ENCODE results near the gene EPS8L2.

EPS8L2 gene

DNA sequence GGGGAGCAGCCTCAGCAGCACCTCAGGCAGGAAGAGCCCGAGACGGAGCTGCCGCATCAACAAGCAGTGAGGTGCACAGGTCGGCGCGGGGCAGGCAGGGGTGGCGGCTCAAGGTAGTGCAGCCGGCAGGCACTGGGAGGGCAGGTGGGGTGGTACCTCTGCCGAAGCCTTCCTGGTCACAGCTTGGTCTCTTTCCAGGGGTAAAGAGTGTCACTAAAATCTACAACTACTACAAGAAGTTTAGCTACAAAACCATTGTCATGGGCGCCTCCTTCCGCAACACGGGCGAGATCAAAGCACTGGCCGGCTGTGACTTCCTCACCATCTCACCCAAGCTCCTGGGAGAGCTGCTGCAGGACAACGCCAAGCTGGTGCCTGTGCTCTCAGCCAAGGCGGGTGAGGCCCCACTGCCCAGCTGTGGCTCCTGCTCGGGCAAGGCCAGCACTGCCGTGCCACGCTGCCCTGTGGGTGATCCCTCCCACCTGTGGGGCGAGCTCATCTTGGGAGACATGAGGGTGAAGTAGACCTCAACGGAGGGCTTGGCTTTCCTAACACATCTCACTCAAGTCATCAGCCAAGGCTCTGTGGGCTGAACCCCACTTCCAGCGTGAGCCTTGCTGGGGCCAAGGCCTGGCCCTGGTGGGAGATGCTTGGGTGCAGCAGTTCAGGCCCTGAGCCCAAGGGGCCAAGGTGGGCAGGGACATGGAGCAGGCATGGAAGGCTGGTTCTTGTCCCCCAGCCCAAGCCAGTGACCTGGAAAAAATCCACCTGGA is 57.7 kb downstream of the EPS8L2 start:
- no peak for DNase-seq

DNA sequence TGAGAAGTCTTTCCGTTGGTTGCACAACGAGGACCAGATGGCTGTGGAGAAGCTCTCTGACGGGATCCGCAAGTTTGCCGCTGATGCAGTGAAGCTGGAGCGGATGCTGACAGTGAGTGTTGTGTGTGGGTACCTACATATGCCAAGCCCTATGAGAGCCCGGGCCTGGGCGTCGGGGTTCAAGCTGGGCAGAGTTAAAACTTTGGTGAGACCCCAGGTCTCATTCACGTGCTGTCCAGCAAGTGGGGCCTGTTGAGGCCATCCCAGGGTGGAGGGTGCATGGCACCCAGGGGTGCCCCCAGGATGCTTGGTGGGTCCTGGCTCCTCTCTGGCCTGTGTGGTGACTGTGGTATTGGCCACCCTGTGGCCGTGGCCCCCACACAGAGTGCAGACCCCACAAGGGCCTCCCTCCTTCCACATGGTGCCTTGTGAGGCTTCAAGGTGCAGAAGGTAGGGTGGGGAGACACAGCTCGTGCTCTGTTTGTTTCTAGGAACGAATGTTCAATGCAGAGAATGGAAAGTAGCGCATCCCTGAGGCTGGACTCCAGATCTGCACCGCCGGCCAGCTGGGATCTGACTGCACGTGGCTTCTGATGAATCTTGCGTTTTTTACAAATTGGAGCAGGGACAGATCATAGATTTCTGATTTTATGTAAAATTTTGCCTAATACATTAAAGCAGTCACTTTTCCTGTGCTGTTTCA is 58.4 kb downstream of the EPS8L2 start:
- DNase-seq = peak; percentile 28

DNA sequence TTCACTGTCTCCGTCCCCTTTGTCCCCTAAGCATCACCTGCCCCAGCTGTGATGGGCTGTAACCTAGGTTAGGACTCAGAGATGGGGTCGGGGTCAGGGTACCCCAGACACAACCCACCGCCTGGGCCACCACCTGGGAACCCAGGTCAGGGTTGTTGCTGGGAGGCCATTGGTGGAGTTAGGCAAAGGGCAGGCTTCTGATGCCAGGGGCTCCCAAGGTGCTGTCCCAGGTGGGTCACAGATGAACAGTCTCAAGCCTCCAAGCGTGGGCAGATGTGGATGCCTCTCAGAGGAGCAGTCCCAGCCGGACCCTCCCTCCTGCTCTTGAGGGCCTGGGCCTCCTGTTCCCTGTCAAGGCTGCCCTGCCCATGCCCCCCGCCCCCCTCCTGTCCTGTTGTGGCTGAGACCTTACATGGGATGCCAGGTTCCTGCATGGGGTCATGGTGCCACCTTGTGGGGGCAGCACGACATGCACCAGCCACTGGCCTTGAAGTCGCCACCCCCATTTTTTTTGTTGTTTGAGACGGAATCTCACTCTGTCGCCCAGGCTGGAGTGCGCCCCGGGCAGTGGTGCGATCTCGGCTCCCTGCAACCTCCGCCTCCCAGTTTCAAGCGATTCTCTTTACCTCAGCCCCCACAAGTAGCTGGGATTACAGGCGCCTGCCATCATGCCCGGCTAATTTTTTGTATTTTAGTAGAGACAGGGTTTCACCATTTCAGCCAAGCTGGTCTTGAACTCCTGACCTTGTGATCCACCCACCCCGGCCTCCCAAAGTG is 59.2 kb downstream of the EPS8L2 start:
- peak; percentile 29 for DNase-seq

DNA sequence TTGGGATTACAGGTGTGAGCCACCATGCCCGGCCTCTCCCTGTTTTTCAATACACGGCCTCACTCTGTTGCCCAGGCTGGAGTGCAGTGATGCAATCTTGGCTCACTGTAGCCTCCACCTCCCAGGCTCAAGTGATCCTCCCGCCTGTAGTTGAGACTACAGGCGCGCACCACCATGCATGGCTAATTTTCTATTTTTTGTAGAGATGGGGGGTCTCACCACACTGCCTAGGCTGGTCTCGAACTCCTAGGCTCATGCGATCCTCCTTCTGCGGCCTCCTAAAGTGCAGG is 59.7 kb downstream of the EPS8L2 start:
- DNase-seq = no peak

DNA sequence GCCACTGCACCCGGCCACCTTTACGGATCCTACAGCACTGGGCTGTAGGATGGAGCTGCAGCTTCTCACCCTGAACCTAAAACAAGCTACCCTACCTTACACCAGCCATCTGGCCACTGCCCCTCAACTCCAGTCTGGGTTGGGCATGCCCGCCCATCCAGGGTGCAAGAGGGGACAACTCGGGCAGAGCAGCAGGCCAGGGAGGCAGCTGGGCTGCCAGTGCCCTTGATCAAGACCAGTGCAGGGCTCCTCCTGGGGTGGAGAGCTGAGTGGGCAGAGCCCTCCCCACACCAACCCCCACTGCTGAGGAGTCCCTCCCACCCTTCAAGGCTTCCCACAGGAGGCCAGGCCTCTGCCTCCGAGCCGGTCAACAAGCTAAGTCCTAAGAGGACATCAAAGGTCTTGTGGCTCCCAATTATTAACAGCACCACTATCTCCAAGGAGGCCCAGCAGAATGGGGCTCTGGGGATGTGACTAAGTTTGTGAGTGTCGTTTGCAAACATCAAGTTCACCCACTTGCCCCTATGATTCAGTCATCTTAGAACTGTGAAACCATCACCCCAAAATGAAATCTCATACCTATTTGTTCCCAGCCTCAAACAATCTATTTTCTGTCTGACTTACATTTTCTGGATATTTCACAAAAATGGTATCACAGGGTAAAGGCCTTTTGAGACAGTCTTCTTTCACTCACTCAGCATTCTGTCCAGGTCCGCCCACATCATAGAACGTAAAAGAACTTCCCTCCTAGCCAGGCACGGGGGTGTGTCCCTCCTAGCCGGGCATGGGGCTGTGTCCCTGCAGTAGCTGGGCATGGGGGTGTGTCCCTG is 60.3 kb downstream of the EPS8L2 start:
- no peak for DNase-seq

DNA sequence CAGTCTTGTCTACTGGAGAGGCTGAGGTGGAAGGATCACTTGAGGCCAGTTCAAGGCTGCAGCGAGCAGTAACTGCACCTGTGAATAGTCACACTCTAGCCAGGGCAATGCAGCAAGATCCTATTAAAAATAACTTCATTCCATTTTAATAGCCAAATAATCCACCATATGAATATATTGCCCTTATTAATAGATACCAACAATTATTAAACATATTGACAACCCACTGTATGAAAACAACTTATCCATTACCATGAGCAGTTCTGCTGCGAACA is 60.8 kb downstream of the EPS8L2 start:
- no peak for DNase-seq

DNA sequence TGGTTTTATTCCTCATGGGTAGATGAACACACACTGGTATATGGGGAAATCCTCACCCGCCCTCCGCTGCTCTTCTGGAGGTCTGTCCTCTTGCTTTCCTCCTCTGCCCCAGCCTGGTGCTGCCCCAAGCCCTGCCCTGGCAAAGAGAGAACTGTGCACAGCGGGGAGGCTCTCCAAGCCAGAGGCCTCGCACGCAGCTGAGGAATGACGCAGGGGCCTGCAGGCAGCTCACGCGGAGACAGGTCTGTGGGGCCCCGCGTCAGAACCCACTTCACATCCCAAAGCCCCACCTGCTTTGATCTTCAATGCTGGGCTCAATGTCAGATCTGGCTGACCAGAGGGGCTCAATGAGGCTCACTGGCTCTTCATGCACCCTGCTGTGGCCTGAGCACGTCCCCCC is 61.2 kb downstream of the EPS8L2 start:
- DNase-seq = no peak

DNA sequence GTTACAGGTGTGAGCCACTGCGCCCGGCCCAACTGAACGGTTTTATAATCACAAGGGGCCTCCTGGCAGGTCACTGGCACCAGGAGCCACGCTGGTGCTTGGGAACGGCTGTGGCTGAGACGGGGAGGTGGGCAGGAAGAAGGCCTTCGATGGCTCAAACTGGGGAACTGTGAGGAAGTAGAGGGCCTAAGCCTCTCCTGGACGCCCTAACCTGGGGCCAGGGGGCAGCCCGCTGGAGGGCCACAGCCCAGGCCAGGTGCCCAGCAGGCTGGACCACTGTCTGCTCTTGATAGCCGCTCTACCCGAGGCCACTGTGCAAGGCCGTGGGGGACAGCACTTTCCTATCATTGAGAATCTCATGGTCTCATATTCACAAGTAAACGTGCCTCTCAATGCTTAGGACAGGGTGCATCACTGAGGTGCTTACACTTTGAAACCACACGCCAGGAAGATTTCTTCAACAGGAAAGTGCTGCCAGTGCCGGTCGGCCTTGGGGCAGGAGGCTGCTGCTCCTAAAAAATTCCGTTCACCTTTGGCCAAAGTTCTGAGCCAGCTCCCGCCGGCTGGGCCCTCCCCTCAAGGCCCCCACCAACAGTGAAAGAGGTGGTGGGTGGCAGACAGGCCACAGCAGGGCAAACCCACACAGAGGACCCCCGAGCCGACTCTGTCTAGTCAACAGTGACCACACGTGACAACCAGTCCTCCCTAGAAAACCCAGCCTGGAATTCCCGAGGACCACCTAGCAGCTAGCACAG is 64.0 kb downstream of the EPS8L2 start:
- DNase-seq = no peak

DNA sequence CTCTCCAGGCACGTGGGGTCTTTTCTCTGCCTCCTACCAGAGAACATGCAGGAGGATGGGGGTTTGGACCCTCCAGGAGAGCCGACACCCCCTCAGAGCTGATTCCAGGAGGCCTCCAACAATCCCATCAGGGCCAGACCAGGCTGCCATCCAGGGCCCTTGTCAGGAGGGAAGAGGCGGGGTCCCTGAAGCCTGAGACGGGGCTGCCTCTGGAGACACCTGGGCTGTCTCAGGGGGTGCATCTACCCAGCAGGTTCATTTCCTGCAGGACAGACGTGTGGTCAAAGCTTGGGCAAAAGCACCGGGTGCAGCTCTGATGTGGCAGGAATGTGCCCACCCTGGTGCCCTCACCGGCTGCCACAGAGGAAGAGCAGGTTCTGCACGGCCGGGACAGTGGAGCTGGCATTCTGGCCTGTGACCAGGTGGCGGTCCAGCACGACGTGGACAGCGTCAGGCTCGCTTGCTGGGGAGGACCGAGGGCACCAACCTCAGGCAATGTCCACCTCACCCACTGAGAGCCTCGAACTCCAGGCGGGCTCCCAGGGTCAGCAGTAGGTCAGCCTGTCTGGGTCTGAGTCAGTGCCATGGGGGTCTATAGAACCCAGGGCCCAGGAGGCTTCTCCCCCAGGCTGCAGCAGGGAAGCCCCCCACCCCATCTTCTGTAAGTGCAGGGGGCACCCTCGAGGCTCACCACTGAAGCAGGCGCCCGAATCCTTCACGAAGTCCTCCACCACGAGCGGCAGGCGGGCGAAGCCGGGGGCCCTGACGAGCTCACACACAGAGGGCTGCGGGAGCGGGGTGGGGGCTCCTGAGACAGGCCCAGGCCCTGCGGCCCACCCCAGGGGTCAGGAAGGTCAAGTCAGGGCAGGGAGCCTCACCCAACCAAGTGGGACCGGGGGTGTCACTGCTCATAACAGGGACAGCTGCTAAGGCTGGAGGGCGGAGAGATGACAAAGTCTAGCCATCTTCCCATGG is 64.9 kb downstream of the EPS8L2 start:
- no peak for DNase-seq

DNA sequence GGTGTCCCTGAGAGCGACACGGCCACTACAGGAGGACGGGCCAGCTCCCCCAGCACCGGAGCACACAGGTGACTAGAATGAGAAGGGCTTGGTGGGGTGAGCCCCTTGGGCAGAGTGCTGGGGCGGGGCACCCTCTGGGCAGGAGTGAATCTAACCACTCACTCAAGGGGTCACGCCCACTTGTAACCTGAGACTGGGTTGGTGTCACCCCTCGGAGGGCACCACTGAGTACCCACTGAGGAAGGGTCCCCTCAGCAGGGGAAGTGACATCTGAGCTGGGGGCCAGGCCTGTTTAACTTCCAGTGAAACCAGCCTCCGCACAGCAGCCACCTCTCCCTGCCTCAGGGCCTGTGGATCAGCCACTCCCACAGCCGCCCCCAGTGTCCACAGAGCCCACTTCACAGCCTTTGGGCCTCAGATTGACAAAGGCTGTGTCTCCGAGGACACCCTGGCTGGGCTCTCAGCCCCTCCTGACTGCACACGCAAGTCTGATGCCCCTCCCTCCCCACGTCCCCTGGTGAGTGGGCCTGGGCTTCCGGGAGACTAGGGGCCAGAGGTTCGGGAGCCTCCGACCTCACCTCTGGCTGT is 65.7 kb downstream of the EPS8L2 start:
- DNase-seq = no peak

DNA sequence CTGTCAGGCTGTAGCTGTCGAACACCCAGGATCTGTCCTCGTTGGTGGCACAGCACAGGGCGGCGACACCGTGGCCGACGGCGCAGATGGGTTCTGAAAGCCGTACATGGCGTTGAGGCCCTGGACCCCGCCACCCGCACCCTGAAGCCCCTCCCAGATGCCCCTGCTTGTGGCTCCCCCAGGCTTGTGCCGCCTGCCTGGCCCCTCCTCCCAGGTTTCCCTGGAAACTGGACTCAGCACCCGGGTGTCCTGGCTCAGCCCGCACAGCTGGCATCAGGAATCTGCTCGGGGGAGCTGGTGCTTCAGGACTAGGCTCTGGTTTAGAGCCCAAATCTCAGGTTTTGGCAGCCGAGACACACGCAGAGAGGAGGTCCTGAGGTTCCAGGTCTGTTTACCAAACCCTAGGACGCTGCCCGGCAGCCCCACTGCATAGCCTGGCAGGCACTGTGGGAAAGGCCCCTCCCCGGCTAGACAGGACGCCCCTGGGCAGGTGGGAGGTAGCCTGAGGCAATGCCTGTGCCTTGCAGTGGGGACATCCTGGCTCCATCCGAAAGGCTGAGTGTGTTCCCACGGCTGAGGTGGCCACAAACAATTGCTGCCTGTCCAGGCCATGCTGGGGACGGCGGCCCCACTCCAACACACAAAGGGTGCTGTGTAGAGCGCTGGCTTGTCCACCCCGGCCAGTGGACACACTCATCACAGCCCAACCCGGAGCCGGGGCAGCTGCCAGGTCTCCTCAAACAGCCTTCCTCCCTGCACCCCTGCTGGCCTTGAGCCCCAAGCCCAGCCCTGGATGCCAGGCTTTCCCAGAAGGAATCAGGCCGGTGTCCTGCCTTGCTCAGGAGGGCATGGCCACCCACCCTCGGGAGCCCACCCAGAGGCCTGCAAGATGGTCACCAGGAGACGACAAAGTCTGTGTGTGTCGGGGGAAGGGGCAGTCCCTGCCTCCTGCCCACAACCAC is 66.7 kb downstream of the EPS8L2 start:
- no peak for DNase-seq

DNA sequence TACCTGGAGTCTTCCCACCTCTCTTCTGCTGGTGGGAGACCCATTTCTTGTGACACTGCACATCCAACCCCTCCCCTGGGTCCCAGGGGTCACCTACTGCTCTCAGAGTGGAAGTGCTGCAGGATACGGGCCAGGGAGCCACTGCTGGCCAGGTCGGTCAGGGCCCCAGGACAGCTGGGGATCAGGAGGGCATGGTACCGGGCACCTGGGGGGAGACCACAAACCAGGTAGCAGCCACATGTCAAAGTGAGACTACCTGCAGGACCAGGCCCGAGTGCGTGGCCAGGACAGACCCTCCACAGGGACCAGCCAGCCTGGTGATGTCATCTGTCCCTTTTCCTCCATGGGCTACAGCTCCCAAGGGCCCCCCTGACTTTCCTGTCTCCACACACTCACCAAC is 67.4 kb downstream of the EPS8L2 start:
- no peak for DNase-seq

DNA sequence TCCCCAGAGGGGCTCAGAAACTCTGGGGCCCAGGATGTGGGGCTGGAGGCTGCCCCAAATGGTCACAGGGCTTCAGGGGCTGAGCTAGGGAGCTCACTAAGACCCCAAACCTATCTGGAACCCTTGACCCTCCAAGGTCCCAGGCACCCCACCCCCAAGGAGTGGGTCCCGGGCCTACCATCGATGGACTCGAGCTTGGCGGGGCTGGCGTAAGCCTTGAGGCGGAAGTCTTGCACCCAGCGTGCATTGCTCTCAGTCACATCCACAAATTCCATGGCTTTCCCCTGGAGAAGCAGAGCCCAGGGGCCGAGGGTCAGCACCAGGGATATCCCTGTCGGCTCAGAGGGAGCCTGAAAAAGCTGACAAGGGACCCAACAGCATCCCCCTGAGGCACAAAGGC is 67.8 kb downstream of the EPS8L2 start:
- DNase-seq = no peak

DNA sequence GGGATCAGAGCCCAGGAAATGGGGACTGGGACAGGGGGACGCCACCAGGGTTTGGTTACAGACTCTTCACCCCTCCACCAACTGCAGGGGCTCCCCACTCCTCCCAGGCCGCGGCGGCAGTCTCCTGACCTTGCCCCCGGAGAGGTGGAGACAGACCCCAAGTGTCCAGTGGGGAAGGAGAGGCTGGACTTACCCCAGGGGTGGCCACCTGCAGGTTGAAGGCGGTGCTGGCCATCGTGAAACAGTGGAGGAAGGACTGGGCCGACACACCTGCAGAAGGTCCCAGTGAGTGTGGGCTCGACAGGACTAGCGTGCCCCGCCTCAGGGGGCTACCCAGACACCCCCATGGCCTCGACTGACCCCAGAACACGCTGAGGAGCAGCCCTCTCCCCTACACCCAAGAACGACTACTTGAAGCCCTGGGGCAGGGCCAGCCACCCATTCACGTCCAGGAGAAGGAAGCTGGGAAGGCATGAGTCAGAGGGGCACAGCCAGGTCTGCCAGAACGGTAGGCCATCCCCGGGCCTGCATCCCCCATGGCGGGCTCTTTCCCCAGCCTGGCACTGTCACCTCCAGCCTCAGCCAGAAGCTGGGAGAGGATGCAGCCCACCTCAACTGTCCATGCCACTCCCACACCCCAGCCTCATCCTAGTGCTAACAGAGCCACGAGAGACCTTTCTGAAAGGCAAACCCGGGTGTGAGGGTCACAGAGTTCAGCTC is 69.0 kb downstream of the EPS8L2 start:
- no peak for DNase-seq

DNA sequence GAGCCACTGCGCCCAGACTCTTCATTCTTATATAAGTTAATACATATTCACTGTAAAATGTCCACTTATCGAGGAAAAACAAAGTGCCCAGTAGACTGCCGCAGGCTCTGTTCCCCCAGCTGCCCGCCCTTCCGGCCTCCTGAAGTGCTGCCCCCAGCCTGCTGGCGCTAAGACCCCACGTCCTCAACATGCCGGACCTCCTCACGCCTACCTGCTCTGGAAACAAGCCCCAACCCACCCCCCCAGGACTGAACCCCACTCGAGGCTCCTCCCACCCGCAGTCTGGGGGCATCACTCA is 70.2 kb downstream of the EPS8L2 start:
- DNase-seq = no peak

DNA sequence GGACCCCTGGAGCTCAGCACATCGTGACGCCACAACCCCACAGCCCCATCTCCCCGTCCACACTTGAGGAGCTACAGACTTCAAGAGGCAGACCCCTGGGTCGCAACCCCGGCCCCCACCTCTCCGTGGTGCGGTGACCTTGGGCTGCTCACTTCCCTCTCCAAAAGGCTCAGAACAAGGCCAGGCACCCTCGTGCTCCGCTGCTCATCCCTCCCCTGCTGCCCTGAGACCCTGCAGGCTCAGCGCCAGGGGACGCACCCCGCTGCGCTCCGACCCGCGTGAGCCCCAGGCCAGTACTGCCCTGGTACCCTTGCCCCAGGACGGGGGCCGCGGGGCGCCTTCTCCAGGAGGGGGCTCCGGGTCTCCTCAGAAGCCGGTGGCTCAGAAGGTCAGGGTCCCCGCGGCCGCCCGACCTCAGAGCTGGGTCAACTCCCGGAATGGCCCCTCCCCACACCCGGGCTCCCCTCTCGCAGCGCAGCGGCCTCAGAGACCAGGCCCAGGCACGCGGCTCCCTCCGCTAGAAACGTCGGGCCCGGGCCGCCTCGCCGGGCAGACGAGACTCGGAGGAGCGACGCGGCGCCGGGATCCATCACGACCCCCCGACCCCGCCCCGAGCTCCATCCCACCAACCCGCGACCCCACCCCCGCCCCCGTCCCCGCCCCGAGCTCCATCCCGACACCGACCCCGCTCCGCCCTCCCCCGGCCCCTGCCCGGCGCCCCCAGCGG is 70.7 kb downstream of the EPS8L2 start:
- no peak for DNase-seq

Data from NCI-H1694 (cell line).